GM20000 (cell line): ENCODE data around the gene KDM5B.

Experiments used
- DNase-seq: peaks from one replicate; pipeline ENCODE4 v3.0.0; 2012; ENCODE audit warnings: low spot score
- TF ChIP-seq, protein P1 (sequence below): IDR thresholded peaks from 2 replicates; pipeline ENCODE4 v1.5.1; 2012; ENCODE audit warnings: mild to moderate bottlenecking, control low read depth; ENCODE audit errors: extremely low read depth, missing control alignments

The KDM5B gene

GRCh38 chr1:202702088-202702487, 106.1 kb downstream of the KDM5B start:
- no peak for DNase-seq
- TF ChIP-seq, protein P1, sequence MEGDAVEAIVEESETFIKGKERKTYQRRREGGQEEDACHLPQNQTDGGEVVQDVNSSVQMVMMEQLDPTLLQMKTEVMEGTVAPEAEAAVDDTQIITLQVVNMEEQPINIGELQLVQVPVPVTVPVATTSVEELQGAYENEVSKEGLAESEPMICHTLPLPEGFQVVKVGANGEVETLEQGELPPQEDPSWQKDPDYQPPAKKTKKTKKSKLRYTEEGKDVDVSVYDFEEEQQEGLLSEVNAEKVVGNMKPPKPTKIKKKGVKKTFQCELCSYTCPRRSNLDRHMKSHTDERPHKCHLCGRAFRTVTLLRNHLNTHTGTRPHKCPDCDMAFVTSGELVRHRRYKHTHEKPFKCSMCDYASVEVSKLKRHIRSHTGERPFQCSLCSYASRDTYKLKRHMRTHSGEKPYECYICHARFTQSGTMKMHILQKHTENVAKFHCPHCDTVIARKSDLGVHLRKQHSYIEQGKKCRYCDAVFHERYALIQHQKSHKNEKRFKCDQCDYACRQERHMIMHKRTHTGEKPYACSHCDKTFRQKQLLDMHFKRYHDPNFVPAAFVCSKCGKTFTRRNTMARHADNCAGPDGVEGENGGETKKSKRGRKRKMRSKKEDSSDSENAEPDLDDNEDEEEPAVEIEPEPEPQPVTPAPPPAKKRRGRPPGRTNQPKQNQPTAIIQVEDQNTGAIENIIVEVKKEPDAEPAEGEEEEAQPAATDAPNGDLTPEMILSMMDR: no peak

DNA sequence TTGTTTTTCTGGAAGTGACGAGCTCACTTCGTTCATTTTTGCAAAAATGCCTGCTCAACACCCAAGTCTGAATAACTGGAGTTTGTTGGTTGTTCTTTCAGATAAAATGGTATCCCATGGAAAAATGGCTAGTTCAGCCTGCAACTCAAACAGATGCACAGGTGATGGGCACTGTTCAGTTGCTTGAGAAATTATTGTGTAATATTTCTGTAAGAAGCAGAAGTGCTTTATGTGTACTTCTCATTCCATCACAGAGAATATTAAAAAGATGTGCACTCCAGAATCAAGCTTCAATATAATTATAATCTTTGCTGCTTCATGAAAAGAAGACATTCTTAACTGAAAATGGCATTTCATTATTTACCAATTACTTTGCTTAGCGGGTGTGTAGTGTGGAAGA, 107.0 kb downstream of the KDM5B start:
- TF ChIP-seq, protein P1: no peak
- no peak for DNase-seq

DNA sequence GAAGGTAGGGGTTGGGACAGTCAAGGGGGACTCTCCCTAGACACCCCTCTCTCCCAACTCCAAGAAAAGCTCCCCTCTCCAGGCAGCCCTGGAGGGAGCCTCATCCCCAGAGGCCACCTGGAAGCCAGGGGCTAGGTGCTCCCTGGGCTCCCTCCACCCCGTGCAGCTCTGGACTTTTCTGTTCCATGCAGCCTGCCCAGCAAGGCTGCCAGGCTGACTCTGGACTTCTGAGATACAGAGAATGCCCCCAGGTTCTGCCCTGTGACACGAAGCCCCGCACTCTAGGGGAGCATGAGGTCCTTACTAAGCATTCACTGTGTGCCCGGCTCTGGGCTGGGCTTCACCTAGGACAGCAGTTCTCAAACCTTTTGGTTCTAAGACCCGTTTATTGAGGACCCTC, 108.2 kb downstream of the KDM5B start:
- TF ChIP-seq, protein P1: no peak
- DNase-seq: no peak

DNA sequence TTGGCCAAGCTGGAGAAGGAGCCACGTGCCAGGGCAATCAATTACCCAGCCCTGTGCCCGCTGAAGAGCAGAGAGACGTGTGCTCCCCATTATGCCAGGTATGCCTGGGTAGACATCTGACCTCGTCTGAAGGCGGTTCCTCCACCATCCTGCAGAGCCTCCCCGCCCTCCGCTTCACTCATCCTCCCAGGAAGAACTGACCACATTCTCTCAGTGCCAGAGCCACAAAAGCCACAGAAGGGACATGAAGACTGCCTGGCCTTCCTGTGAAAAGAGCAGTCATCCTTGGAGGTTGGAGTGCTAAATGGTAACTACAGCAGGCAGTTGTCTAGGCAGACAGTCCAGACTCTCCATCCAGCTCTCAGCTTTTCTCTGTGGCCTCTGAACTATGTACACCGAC, 109.9 kb downstream of the KDM5B start:
- TF ChIP-seq, protein P1: no peak
- DNase-seq: no peak

DNA sequence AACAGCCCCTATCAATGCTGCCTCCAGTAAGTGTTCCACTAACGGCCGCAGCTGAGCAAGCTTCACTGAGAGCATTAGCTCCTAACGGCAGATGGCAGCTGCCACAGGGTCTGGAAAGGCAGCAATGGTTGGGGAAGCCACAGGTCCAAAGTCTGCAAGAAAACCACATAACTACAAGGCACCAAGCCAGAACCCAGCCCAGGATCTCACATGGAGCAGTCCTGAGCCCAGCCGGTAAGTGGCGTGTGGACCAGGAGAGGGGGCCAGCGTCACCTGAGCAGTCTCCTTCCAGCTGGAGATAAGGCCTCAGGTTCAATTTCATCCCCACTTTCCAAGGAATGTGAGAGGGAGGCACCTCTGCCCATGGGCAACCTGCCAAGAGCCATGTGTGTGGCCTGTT, 111.2 kb downstream of the KDM5B start:
- TF ChIP-seq, protein P1: no peak
- no peak for DNase-seq

DNA sequence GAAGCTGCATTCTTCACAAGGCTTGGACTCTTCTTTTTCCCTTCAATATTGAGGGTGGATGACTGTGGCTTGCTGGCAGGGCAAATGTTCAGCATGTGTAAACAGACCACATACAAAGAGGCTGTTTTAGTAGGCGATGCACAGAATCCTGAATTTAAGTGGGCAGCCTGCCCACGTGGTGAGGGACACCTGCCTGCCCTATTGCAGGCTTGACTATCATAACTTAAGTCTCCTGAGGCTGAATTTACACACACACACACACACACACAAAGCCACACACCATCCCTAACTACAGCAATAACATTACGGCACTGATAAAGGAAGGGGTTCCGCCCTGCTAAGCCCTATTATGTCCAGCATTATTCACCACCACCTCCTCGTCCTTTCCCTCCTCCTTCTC, 113.9 kb downstream of the KDM5B start:
- no peak for DNase-seq

GRCh38 chr1:202692959-202693555, 115.2 kb downstream of the KDM5B start:
- TF ChIP-seq, protein P1: no peak
- peak; percentile 82 for DNase-seq

More for the DNA sequence above, 113.9 kb downstream of the KDM5B start:
- TF ChIP-seq, protein P1: no peak
